SK-N-MC (cell line): ENCODE results near the gene KRTAP26-1.

Source experiments
- EZH2 ChIP-seq: fragments of 200-600 bp; sonication (generic); IDR thresholded peaks from one replicate; pipeline ENCODE4 v1.6.1; 2017; ENCODE audit warnings: antibody characterized with exemption
- FOXP2 ChIP-seq: optimal IDR thresholded peaks from 2 replicates; pipeline ENCODE3; 2011; ENCODE audit warnings: mild to moderate bottlenecking, moderate library complexity; ENCODE audit not compliant: insufficient read depth; ENCODE audit errors: extremely low read length, control extremely low read depth
- POLR2AphosphoS5 ChIP-seq: IDR thresholded peaks from 2 replicates; pipeline ENCODE4 v1.6.1; 2012; ENCODE audit warnings: mild to moderate bottlenecking, low read depth, low read length, borderline replicate concordance

GRCh38 chr21:30333736-30334135, 13.6 kb upstream of the KRTAP26-1 start:
- TF ChIP-seq POLR2AphosphoS5 (no peak), EZH2 (no peak), FOXP2 (no peak)
